Mesodermal cell (in vitro differentiated cells): ENCODE measurements around the gene CMBL.

Experiments
- H3K27ac ChIP-seq: 2 replicates; pipeline ENCODE4 v1.7.0; 2013; ENCODE audit warnings: mild to moderate bottlenecking, low read depth, low read length, moderate library complexity; ENCODE audit not compliant: severe bottlenecking
- H3K36me3 ChIP-seq: 2 replicates; pipeline ENCODE4 v1.7.1; 2013; ENCODE audit warnings: mild to moderate bottlenecking, low read length, moderate library complexity; ENCODE audit not compliant: control insufficient read depth, insufficient read depth
- H3K4me1 ChIP-seq: one replicate; pipeline ENCODE4 v1.7.1; 2013; ENCODE audit warnings: mild to moderate bottlenecking, low read length; ENCODE audit not compliant: insufficient read depth, control insufficient read depth, poor library complexity, severe bottlenecking
- H3K4me3 ChIP-seq: 2 replicates; pipeline ENCODE4 v1.7.0; 2013; ENCODE audit warnings: low read length, control low read depth, mild to moderate bottlenecking; ENCODE audit not compliant: insufficient read depth, poor library complexity, severe bottlenecking; ENCODE audit errors: extremely low read depth
- H3K9me3 ChIP-seq: 2 replicates; pipeline ENCODE4 v1.7.1; 2013; ENCODE audit warnings: mild to moderate bottlenecking, low read length, moderate library complexity; ENCODE audit not compliant: control insufficient read depth
- WGBS, 2 experiments: methylation state at CpG; one replicate each; pipeline ENCODE4 v1.1.5; 2013; ENCODE audit warnings: missing lambda C conversion rate in 2 of 2; ENCODE audit not compliant: insufficient coverage in 2 of 2; 5-methylcytosine and 5-hydroxymethylcytosine counted together

The CMBL gene

GRCh38 chr5:10306114-10306513, 1.6 kb downstream of the CMBL start:
- Histone ChIP-seq H3K4me3 (peak overlapping the region; percentile 51), H3K9me3 (no peaks in the 10 kb centered on the region), H3K27ac (no peak overlapping the region), H3K4me1 (no peaks in the 10 kb centered on the region), H3K36me3 (no peaks in the 10 kb centered on the region)
- WGBS, 2 experiments = 32 to 43% methylated on average over 3 of the region's 5 CpGs

DNA sequence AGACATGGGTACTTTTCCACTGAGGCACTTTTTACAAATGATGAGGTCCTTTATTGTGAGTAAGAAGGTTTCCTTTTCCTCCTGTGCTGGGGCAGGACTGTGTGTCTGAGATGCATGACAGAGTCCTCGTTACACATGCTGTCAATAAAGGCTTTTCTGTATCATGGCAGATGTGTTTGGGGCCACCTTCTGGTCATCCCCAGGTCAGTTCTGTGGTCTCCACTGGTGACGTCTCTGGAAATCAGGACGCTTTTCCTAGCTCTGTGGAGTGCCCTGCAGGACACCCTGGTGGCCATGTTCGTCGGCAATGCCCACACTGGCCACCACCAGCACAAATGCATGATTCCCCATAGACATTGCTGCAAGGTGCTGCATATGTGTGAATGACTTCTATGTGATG, 2.8 kb downstream of the CMBL start:
- no peaks in the 10 kb centered on the region for H3K36me3 ChIP-seq
- no peak overlapping the region for H3K4me3 ChIP-seq
- 90 to 92% methylated on average over 3 to 5 of the region's 5 CpGs for WGBS, 2 experiments
- no peaks in the 10 kb centered on the region for H3K4me1 ChIP-seq
- no peak overlapping the region for H3K27ac ChIP-seq
- no peaks in the 10 kb centered on the region for H3K9me3 ChIP-seq

- H3K4me3 ChIP-seq = no peak overlapping the region
- H3K9me3 ChIP-seq = no peaks in the 10 kb centered on the region
- no peak overlapping the region for H3K27ac ChIP-seq
- 64 to 66% methylated on average over 4 to 5 of the region's 5 CpGs for WGBS, 2 experiments
- H3K36me3 ChIP-seq = no peaks in the 10 kb centered on the region
- no peaks in the 10 kb centered on the region for H3K4me1 ChIP-seq
Measured at GRCh38 chr5:10303699-10304170, 4.0 kb downstream of the CMBL start.

DNA sequence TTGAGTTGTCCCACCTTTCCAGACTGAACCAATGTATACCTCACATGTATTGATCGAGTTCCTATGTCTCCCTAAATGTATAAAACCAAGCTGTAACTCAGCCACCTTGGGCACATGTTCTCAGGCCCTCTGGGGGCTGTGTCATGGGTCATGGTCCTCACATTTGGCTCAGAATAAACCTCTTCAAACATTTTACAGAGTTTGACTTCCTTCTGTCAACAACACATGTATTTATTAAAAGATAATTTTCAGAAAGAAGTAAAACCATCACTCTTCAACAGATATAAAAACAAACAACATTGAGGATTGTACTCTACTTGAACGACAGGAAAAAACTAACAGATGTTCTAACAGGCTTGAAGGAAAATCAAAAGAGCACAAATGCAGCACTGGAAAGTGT, 4.5 kb downstream of the CMBL start:
- no peaks in the 10 kb centered on the region for H3K4me1 ChIP-seq
- H3K36me3 ChIP-seq = no peaks in the 10 kb centered on the region
- no peaks in the 10 kb centered on the region for H3K9me3 ChIP-seq
- no peak overlapping the region for H3K4me3 ChIP-seq
- no peak overlapping the region for H3K27ac ChIP-seq
- 73 to 90% methylated on average over 1 to 2 of the region's 2 CpGs for WGBS, 2 experiments

DNA sequence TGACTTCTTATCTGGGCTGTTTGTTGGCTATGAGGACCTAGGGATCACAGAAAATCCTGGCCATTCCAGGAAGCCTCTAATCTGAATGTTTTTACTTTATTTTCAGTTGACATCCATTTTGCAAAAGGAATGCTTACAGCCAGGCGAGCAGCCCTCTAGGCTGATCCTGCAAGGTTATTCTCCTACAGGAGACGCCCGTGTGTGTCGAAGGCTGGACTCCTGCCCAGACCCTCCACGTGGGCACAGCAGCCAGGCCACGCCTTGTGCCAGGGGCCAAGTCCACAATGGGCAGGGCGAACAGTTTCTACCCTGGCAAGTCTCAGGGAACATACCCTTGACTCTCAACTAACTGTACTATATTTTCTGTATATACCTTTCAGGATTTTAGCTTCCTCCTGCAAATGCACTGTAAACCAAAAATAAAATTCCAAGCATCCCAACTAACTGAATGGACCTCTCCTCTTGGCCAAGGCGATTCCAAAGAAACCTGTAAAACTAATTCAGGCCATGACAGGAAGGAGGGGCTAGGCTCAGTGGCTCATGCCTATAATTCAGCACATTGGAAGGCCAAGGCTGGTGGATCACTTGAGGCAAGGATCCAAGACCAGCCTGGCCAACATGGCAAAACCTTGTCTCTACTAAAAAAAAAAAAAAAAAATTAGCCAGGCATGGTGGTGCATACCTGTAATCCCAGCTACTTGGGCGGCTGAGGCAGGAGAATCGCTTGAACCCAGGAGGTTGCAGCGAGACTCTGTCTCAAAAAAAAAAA, 5.7 kb downstream of the CMBL start:
- no peaks in the 10 kb centered on the region for H3K4me1 ChIP-seq
- H3K36me3 ChIP-seq = no peaks in the 10 kb centered on the region
- H3K27ac ChIP-seq = no peak overlapping the region
- WGBS, 2 experiments = 94 to 96% methylated on average over 10 of the region's 11 CpGs
- H3K9me3 ChIP-seq = no peaks in the 10 kb centered on the region
- H3K4me3 ChIP-seq = no peak overlapping the region

DNA sequence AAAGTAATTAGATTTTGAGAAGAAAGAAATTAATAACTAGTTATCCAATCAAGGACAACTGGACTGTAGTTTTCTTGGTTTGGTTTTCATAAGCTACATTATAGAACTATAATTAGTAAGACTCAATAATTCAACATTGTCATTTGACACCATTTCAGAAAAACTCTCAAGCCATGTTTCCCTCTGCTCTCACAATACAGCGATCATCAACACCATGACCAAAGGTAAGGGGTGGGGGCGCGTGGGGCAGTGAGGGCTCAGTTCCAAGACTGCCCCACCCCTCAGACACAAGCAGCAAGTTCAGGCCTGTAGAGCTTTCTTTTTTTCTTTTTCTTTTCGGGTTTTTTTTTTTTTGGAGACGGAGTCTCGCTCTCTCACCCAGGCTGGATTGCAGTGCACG, 6.4 kb downstream of the CMBL start:
- Histone ChIP-seq H3K36me3 (no peaks in the 10 kb centered on the region), H3K27ac (no peak overlapping the region), H3K4me3 (no peak overlapping the region), H3K9me3 (no peaks in the 10 kb centered on the region), H3K4me1 (no peaks in the 10 kb centered on the region)
- WGBS, 2 experiments = 85% methylated on average over 4 of the region's 7 CpGs; no CpG with 5 or more reads in 1 of the 2 experiments

- Histone ChIP-seq H3K36me3 (no peaks in the 10 kb centered on the region), H3K4me1 (no peaks in the 10 kb centered on the region), H3K27ac (no peak overlapping the region), H3K9me3 (no peaks in the 10 kb centered on the region), H3K4me3 (no peak overlapping the region)
- whole genome bisulfite sequencing, 2 experiments = 85 to 93% methylated on average over 5 of the region's 5 CpGs
Measured at GRCh38 chr5:10300246-10300645, 7.5 kb downstream of the CMBL start.

DNA sequence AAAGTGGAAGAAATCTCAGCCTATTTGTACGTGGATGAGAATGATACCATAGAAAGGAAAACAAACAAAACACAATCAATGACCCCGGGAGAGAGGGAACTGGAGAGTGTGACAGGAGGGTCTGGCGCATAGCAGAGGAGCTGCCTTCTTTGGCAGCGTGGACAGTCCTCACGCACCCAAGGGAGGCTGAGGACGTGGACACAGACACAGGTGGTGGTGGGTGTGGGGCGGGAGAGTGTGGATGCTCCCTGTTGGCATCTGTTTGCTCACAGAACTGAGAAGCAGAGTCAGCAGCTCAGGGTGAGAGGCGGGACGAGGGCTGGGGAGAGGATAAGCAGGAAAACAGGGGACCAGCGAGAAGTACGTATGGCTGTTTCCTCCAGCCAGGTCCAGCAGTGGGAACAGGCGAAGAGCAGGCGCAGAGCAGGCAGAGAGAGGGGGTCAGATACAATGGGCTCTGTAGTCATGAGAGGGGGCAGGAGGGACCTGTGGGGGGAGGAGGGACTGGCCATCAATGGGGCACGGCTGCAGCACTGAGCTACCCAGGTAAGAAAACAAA, 10.0 kb downstream of the CMBL start:
- no peak overlapping the region for H3K27ac ChIP-seq
- no peaks in the 10 kb centered on the region for H3K36me3 ChIP-seq
- H3K4me3 ChIP-seq = no peak overlapping the region
- 82 to 84% methylated on average over 11 of the region's 14 CpGs for WGBS, 2 experiments
- H3K9me3 ChIP-seq = no peaks in the 10 kb centered on the region
- H3K4me1 ChIP-seq = peaks cover 5% of the 10 kb centered on the region

DNA sequence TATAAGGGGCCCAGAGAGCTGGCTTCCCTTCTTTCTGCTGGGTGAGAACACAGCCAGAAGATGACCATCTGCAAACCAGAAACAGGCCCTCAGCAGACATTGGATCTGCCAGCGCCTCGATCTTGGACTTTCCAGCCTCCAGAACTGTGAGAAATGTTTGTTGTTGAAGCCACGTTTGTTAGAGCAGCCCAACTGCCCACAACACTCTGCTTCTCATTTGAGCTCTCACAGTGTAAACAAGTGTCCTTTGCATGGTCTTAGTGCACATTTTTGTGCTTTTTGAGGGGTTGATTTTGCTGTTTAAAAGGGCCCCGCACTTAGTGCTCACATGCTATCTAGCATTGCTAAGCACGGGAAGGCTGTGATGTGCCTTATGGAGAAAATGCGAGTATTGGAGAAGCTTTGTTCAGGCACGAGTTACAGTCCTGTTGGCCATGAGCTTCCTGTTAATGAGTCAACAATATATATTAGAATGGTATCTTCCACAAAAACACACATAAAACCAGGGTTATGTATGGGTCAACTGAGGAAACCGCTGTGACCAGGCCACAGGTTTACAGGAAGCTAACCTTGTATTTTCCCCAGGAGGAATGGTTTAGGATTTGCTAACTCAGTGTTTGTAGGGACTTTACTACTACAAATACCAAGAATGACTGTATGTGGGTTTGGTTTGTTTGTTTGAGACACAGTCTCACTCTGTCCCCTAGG, 11.9 kb downstream of the CMBL start:
- WGBS, 2 experiments = 90% methylated on average over 2 of the region's 8 CpGs; no CpG with 5 or more reads in 1 of the 2 experiments
- Histone ChIP-seq H3K27ac (no peak overlapping the region), H3K4me3 (no peak overlapping the region), H3K36me3 (no peaks in the 10 kb centered on the region), H3K4me1 (peaks cover 5% of the 10 kb centered on the region), H3K9me3 (no peaks in the 10 kb centered on the region)

GRCh38 chr5:10293907-10294662, 13.6 kb downstream of the CMBL start:
- Histone ChIP-seq H3K9me3 (no peaks in the 10 kb centered on the region), H3K36me3 (no peaks in the 10 kb centered on the region), H3K27ac (no peak overlapping the region), H3K4me1 (peaks cover 5% of the 10 kb centered on the region), H3K4me3 (no peak overlapping the region)
- 82 to 96% methylated on average over 3 of the region's 3 CpGs for WGBS, 2 experiments
